Measurements from ENCODE around the gene RABGGTB. TPM values are rescaled to one million over a fixed set of nuclear protein-coding genes. Genes with fewer than 3 reads are reported as not detected.
A peak's percentile ranks its signal among the peaks of the same experiment; 100 is the strongest.

RABGGTB gene
- total RNA-seq, 1 experiment from 2014 or later: 162 TPM

DNA sequence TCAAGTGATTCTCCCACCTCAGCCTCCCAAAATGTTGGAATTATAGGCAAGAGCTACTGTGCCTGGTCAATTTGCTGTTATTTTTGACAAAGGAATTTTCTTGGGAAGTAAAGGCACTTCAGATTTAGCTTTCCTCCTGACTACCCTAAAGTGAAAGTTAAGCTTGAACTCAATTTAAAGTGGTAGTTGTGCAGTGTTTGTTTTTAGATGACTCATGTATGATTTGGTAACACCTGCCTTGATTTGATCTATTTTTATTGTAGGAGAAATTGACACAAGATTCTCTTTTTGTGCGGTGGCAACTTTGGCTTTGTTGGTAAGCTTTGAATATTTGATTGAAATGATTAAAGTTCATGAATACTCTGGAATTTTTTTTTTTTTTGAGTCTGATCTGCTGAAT lies 5.0 kb downstream of the RABGGTB start:
- no CpG with 5 or more reads among the region's 1 CpG for WGBS (ENCODE audit: extremely low coverage, insufficient read length, low lambda C conversion rate)

More for the DNA sequence above, 5.0 kb downstream of the RABGGTB start:
- Histone ChIP-seq H3K4me1 (ENCODE audit: insufficient read depth, low read length) (no peaks in the 10 kb centered on the region), H3K4ac (ENCODE audit: low read depth, low read length) (no peak overlapping the region), H3K23me2 (ENCODE audit: insufficient read length, low read depth, low read length, poor library complexity, severe bottlenecking) (peaks cover 5% of the 10 kb centered on the region), H2AFZ (ENCODE audit: low read length) (no peak overlapping the region), H3K9ac (ENCODE audit: extremely low read depth, insufficient read length, low read length) (no peak overlapping the region), H3T11ph (ENCODE audit: low read length) (no peak overlapping the region), H3K27me3 (ENCODE audit: insufficient read depth, low read length) (no peaks in the 10 kb centered on the region), H3K56ac (ENCODE audit: insufficient read length, low read depth, low read length) (no peak overlapping the region), H2BK20ac (ENCODE audit: low read depth, low read length, poor library complexity, severe bottlenecking) (no peak overlapping the region), H3K79me1 (ENCODE audit: insufficient read depth, low read depth, low read length, poor library complexity, severe bottlenecking) (no peaks in the 10 kb centered on the region), H3K18ac (ENCODE audit: insufficient read length, low read depth, low read length) (no peak overlapping the region), H4K8ac (replicated peaks; ENCODE audit: insufficient read length, low read depth, low read length) (no peak overlapping the region), H2BK15ac (ENCODE audit: low read depth, low read length) (no peak overlapping the region), H2BK120ac (ENCODE audit: low read depth, low read length, poor library complexity, severe bottlenecking) (no peak overlapping the region), H3K79me2 (ENCODE audit: insufficient read depth, low read length) (peaks cover 28% of the 10 kb centered on the region; the same call in 1 of the 2 replicates), H4K5ac (ENCODE audit: insufficient read length, low read depth, low read length) (no peak overlapping the region), H2BK5ac (ENCODE audit: insufficient read length, low read length) (no peak overlapping the region), H3K27ac (ENCODE audit: insufficient read length, low read depth, low read length) (no peak overlapping the region), H4K91ac (ENCODE audit: insufficient read length, low read depth, low read length) (no peak overlapping the region), H4K20me1 (ENCODE audit: control insufficient read depth, insufficient read depth, insufficient read length) (no peaks in the 10 kb centered on the region), H3K23ac (ENCODE audit: insufficient read length, low read depth, low read length) (no peak overlapping the region), H3K14ac (ENCODE audit: insufficient read depth, low read length) (no peak overlapping the region), H3K4me2 (ENCODE audit: insufficient read depth, insufficient read length, low read length) (peak overlapping the region; percentile 41), H2AK5ac (ENCODE audit: insufficient read length, low read length) (no peak overlapping the region), H2BK12ac (ENCODE audit: insufficient read length, low read depth, low read length) (no peak overlapping the region), H3K9me3 (ENCODE audit: control insufficient read depth, low read depth, low read length) (no peaks in the 10 kb centered on the region)
- H3K27ac Mint-ChIP-seq: peak overlapping the region; percentile 46 to 91 (median 81); a peak in 5 of 7 replicates
- H3K4me3 Mint-ChIP-seq: peak overlapping the region; percentile 47 to 98
- H3K9me3 Mint-ChIP-seq: no peaks in the 10 kb centered on the region
- peaks cover 32 to 35% of the 10 kb centered on the region in 2 experiments for H3K4me1 Mint-ChIP-seq
- DNase-seq: no peak
- peaks cover 77 to 98% (median 90%) of the 10 kb centered on the region in 3 experiments for H3K36me3 Mint-ChIP-seq (ENCODE audit: insufficient read depth in 1 of 3, low read depth in 3 of 3)
- TF ChIP-seq, protein P1, sequence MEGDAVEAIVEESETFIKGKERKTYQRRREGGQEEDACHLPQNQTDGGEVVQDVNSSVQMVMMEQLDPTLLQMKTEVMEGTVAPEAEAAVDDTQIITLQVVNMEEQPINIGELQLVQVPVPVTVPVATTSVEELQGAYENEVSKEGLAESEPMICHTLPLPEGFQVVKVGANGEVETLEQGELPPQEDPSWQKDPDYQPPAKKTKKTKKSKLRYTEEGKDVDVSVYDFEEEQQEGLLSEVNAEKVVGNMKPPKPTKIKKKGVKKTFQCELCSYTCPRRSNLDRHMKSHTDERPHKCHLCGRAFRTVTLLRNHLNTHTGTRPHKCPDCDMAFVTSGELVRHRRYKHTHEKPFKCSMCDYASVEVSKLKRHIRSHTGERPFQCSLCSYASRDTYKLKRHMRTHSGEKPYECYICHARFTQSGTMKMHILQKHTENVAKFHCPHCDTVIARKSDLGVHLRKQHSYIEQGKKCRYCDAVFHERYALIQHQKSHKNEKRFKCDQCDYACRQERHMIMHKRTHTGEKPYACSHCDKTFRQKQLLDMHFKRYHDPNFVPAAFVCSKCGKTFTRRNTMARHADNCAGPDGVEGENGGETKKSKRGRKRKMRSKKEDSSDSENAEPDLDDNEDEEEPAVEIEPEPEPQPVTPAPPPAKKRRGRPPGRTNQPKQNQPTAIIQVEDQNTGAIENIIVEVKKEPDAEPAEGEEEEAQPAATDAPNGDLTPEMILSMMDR (conservative IDR thresholded peaks at IDR 0.05): no peak
- no peaks in the 10 kb centered on the region for H3K27me3 Mint-ChIP-seq (ENCODE audit: low read depth)
